Measurements from ENCODE around the gene C1orf159. TPM values are rescaled to one million over a fixed set of nuclear protein-coding genes. Genes with fewer than 3 reads are reported as not detected.

Gene C1orf159
- total and polyA plus RNA-seq, 2 of the 8 experiments (the other 6 are each of a cell fraction or from before 2014, with no cell fraction given), result 10.0 to 10.9 TPM

- Histone ChIP-seq H4K91ac (replicated peaks; ENCODE audit: insufficient read length, low read length) (no peak overlapping the region), H3K4me1 (replicated peaks in 1 of 4; ENCODE audit: control insufficient read depth in 3 of 4, insufficient read depth in 4 of 4, low read length in 3 of 4) (peaks cover 0 to 14% (median 9%) of the 10 kb centered on the region in 4 experiments; a peak in 5 of 7 replicates), H3K18ac (ENCODE audit: extremely low read depth, low read length) (no peak overlapping the region), H4K20me1 (replicated peaks in 1 of 2; ENCODE audit: control insufficient read depth in 1 of 2, insufficient read depth in 2 of 2, low read length in 2 of 2) (peaks cover 0 to 21% of the 10 kb centered on the region in 2 experiments), H4K8ac (ENCODE audit: extremely low read depth, insufficient read depth, low read length) (peak overlapping the region; percentile 65; the same call in 1 of the 2 replicates), H2BK120ac (replicated peaks; ENCODE audit: low read depth, low read length) (no peak overlapping the region), H2BK12ac (ENCODE audit: low read depth, low read length) (no peak overlapping the region), H3K23ac (ENCODE audit: insufficient read length) (no peak overlapping the region), H3K36me3 (ENCODE audit: control insufficient read depth in 2 of 4, insufficient read depth in 4 of 4, low read length in 3 of 4) (peaks cover 0 to 15% (median 4%) of the 10 kb centered on the region in 4 experiments; a peak in 5 of 8 replicates), H2BK5ac (ENCODE audit: low read depth, low read length) (no peak overlapping the region), H3K27ac (ENCODE audit: low read depth, low read length) (no peak overlapping the region), H3K4me2 (ENCODE audit: insufficient read depth in 1 of 2, low read depth in 2 of 2, low read length in 2 of 2) (peak overlapping the region; percentile 42 to 98), H3K9ac (replicated peaks in 1 of 4; ENCODE audit: extremely low read depth in 1 of 4, low read depth in 3 of 4, low read length in 3 of 4) (no peak overlapping the region), H2BK20ac (ENCODE audit: low read length) (no peak overlapping the region), H2AK5ac (ENCODE audit: low read depth, low read length) (no peak overlapping the region), H2AFZ (ENCODE audit: low read length) (no peak overlapping the region; the same call in 1 of the 2 replicates), H3K9me3 (ENCODE audit: insufficient read depth in 2 of 2, low read depth in 1 of 2, low read length in 1 of 2) (no peaks in the 10 kb centered on the region), H4K5ac (ENCODE audit: insufficient read length, low read depth, low read length) (no peak overlapping the region), H3K79me2 (ENCODE audit: control insufficient read depth in 1 of 2, insufficient read depth in 2 of 2, low read length in 2 of 2) (no peaks in the 10 kb centered on the region), H3K4me3 (ENCODE audit: extremely low read depth in 1 of 4, insufficient read depth in 2 of 4, low read depth in 3 of 4, low read length in 4 of 4) (peak overlapping the region; percentile 43 to 76 (median 48)), H3K23me2 (ENCODE audit: low read depth, low read length) (peaks cover 7% of the 10 kb centered on the region; the same call in 1 of the 2 replicates), H3K14ac (ENCODE audit: insufficient read length) (no peak overlapping the region), H3K27me3 (replicated peaks in 1 of 4; ENCODE audit: control insufficient read depth in 3 of 4, extremely low read depth in 1 of 4, insufficient read depth in 3 of 4, low read length in 3 of 4) (peaks cover 9 to 45% (median 33%) of the 10 kb centered on the region in 4 experiments), H3K4ac (replicated peaks; ENCODE audit: insufficient read length, low read depth, low read length) (no peak overlapping the region), H3K79me1 (ENCODE audit: low read depth, low read length) (no peaks in the 10 kb centered on the region), H2BK15ac (ENCODE audit: low read length) (no peak overlapping the region), H3K56ac (replicated peaks; ENCODE audit: insufficient read length, low read depth, low read length) (no peak overlapping the region)
- 3% methylated on average over 20 of the region's 48 CpGs; no CpG with 5 or more reads in 1 of the 2 experiments for WGBS, 2 experiments (ENCODE audit: extremely low coverage in 1 of 2, insufficient coverage in 1 of 2, insufficient read length in 1 of 2, insufficient replicate concordance in 2 of 2, low coverage in 1 of 2, low lambda C conversion rate in 2 of 2, missing lambda C conversion rate in 1 of 2)
- ChIA-PET POLR2A (ENCODE audit: partially characterized antibody) (interaction anchor here (0.6 to 6.9 kb wide), 14 partner anchors 8 to 253 kb away, joined by 3 to 70 read pairs (median 4); no protein-coding TSS in a partner anchor), CTCF (ENCODE audit: partially characterized antibody) (interaction anchor here (0.7 to 10.2 kb wide), 14 partner anchors 12 to 232 kb away, joined by 3 to 70 read pairs (median 5); partner anchors contain the start of gene ISG15)
- TF ChIP-seq RBBP5 (IDR thresholded peaks at IDR 0.05; ENCODE audit: borderline replicate concordance, low read depth, low read length), result 0 out of 2 replicates have a peak, but pooled peaks have one; percentile 38
- TF ChIP-seq TCF12 (IDR thresholded peaks at IDR 0.05; ENCODE audit: low read depth, low read length), result no peak
- TF ChIP-seq BCL11A (IDR thresholded peaks at IDR 0.05; ENCODE audit: low read depth in 2 of 2, low read length in 2 of 2), result no peak
- TF ChIP-seq SUZ12 (IDR thresholded peaks at IDR 0.05; ENCODE audit: low read length), result peak; percentile 28; the same call in 1 of the 2 replicates
- no peak for TF ChIP-seq ASH2L (IDR thresholded peaks at IDR 0.05; ENCODE audit: low read length)
- peak; percentile 50 for TF ChIP-seq KDM4A (IDR thresholded peaks at IDR 0.05; ENCODE audit: low read depth, low read length, severe bottlenecking)
- TF ChIP-seq POLR2A (IDR thresholded peaks at IDR 0.05; ENCODE audit: control extremely low read depth in 1 of 2, low read depth in 2 of 2, low read length in 2 of 2), result no peak
- TF ChIP-seq BACH1 (IDR thresholded peaks at IDR 0.05; ENCODE audit: low read length), result no peak
- TF ChIP-seq GTF2F1 (IDR thresholded peaks at IDR 0.05; ENCODE audit: borderline replicate concordance, low read depth, low read length), result no peak
- no peak for TF ChIP-seq TEAD4 (IDR thresholded peaks at IDR 0.05; ENCODE audit: low read depth, low read length)
- DNase-seq (ENCODE audit: low read depth in 1 of 2, low spot score in 2 of 2) (peak in 1 of 2 experiments; percentile 76), FAIRE-seq (no peak)
Observed at GRCh38 chr1:1058921-1059493, 56.9 kb downstream of the C1orf159 start.

Measured in H1 (cell line).